GM20000 (cell line): ENCODE measurements around the gene CRHR1.
A peak's percentile ranks its signal among the peaks of the same experiment; 100 is the strongest.
"Not testable (repeated sequence)": the region's sequence is repeated elsewhere in the genome, so short reads cannot be mapped to it uniquely, and the experiment has no call there.

ENCODE experiments used
- DNase-seq: peaks from one replicate; pipeline ENCODE4 v3.0.0; 2012; ENCODE audit warnings: low spot score
- CTCF ChIP-seq: IDR thresholded peaks from 2 replicates; pipeline ENCODE4 v1.5.1; 2012; ENCODE audit warnings: mild to moderate bottlenecking, control low read depth; ENCODE audit errors: extremely low read depth, missing control alignments

The CRHR1 gene

GRCh38 chr17:45784293-45784740 lies at the start of gene CRHR1:
Gene CRHR1 (plus strand): TSS chr17:45784320. CDS start chr17:45784545, 225 bp downstream.
- no peak for TF ChIP-seq CTCF
- DNase-seq, result peak; percentile 61

- no peak for DNase-seq
- no peak for TF ChIP-seq CTCF
These were observed 49.5 kb upstream of the CRHR1 start for GRCh38 chr17:45734598-45734997.

- DNase-seq, result no peak
- no peak for TF ChIP-seq CTCF
These were observed 48.6 kb upstream of the CRHR1 start for GRCh38 chr17:45735488-45735887.

GRCh38 chr17:45739786-45740185 lies 44.3 kb upstream of the CRHR1 start:
- no peak for TF ChIP-seq CTCF
- DNase-seq, result no peak

- TF ChIP-seq CTCF, result no peak
- DNase-seq, result peak; percentile 45
These were observed 43.4 kb upstream of the CRHR1 start for GRCh38 chr17:45740553-45741330.

- TF ChIP-seq CTCF, result no peak
- no peak for DNase-seq
These were observed 41.9 kb upstream of the CRHR1 start for GRCh38 chr17:45742251-45742650.

GRCh38 chr17:45743626-45744326 lies 40.3 kb upstream of the CRHR1 start:
- no peak for TF ChIP-seq CTCF
- no peak for DNase-seq

GRCh38 chr17:45744826-45745225 lies 39.3 kb upstream of the CRHR1 start:
- DNase-seq, result not testable (repeated sequence)
